HEK293 (cell line): ENCODE data around the gene REEP2.

Experiments
- SP2 ChIP-seq: fragments of 450-650 bp; formaldehyde crosslinking; IDR thresholded peaks from 2 replicates; pipeline ENCODE4 v1.5.1; 2016; ENCODE audit warnings: missing biosample characterization, missing genetic modification characterization
- ZBTB8A ChIP-seq: fragments of 450-650 bp; formaldehyde crosslinking; IDR thresholded peaks from 2 replicates; pipeline ENCODE4 v1.5.1; 2016; ENCODE audit warnings: missing biosample characterization, missing genetic modification characterization
- ZNF10 ChIP-seq: fragments of 450-650 bp; formaldehyde crosslinking; IDR thresholded peaks from 2 replicates; pipeline ENCODE4 v1.5.1; 2017; ENCODE audit warnings: missing biosample characterization, missing genetic modification characterization
- ZNF146 ChIP-seq: fragments of 450-650 bp; formaldehyde crosslinking; IDR thresholded peaks from 2 replicates; pipeline ENCODE4 v1.5.1; 2016; ENCODE audit warnings: missing biosample characterization, missing genetic modification characterization
- ZNF155 ChIP-seq: fragments of 450-650 bp; formaldehyde crosslinking; IDR thresholded peaks from 2 replicates; pipeline ENCODE4 v1.5.1; 2016; ENCODE audit warnings: missing biosample characterization, missing genetic modification characterization
- ZNF335 ChIP-seq: fragments of 450-650 bp; formaldehyde crosslinking; conservative IDR thresholded peaks from 2 replicates; pipeline ENCODE4 v1.5.1; 2016; ENCODE audit warnings: missing biosample characterization, missing genetic modification characterization
- ZNF423 ChIP-seq: fragments of 450-650 bp; formaldehyde crosslinking; IDR thresholded peaks from 2 replicates; pipeline ENCODE4 v1.5.1; 2016; ENCODE audit warnings: missing biosample characterization, missing genetic modification characterization
- ZNF571 ChIP-seq: fragments of 450-650 bp; formaldehyde crosslinking; IDR thresholded peaks from 2 replicates; pipeline ENCODE4 v1.5.0; 2017; ENCODE audit warnings: missing biosample characterization, missing genetic modification characterization
- ZNF596 ChIP-seq: fragments of 450-650 bp; IDR thresholded peaks from 2 replicates; pipeline ENCODE4 v1.5.0; 2018; ENCODE audit warnings: missing biosample characterization, mild to moderate bottlenecking, missing genetic modification characterization, moderate library complexity
- ZSCAN16 ChIP-seq: fragments of 450-650 bp; formaldehyde crosslinking; IDR thresholded peaks from 2 replicates; pipeline ENCODE4 v1.5.1; 2016; ENCODE audit warnings: missing biosample characterization, missing genetic modification characterization
- ZXDB ChIP-seq: fragments of 450-650 bp; formaldehyde crosslinking; IDR thresholded peaks from 2 replicates; pipeline ENCODE4 v1.5.1; 2016; ENCODE audit warnings: missing biosample characterization, missing genetic modification characterization
- TF ChIP-seq, protein P1 (sequence below): fragments of 450-650 bp; formaldehyde crosslinking; IDR thresholded peaks from 2 replicates; pipeline ENCODE4 v1.5.1; 2016; ENCODE audit warnings: missing biosample characterization, missing genetic modification characterization, borderline replicate concordance
- TF ChIP-seq, protein P2 (sequence below): fragments of 450-650 bp; formaldehyde crosslinking; IDR thresholded peaks from 2 replicates; pipeline ENCODE4 v1.5.1; 2016; ENCODE audit warnings: missing biosample characterization, missing genetic modification characterization
- TF ChIP-seq, protein P3 (sequence below): fragments of 450-650 bp; formaldehyde crosslinking; IDR thresholded peaks from 2 replicates; pipeline ENCODE4 v1.5.1; 2017; ENCODE audit warnings: missing biosample characterization, mild to moderate bottlenecking, missing genetic modification characterization, moderate library complexity
- TF ChIP-seq, protein P4 (sequence below): fragments of 450-650 bp; formaldehyde crosslinking; IDR thresholded peaks from 2 replicates; pipeline ENCODE4 v1.5.1; 2016; ENCODE audit warnings: missing biosample characterization, missing genetic modification characterization
- TF ChIP-seq, protein P5 (sequence below): fragments of 450-650 bp; formaldehyde crosslinking; conservative IDR thresholded peaks from 2 replicates; pipeline ENCODE4 v1.5.1; 2016; ENCODE audit warnings: low read depth, missing biosample characterization, missing genetic modification characterization
- TF ChIP-seq, protein P6 (sequence below): fragments of 450-650 bp; formaldehyde crosslinking; IDR thresholded peaks from 2 replicates; pipeline ENCODE4 v1.5.1; 2016; ENCODE audit warnings: missing biosample characterization, missing genetic modification characterization
- TF ChIP-seq, protein P7 (sequence below): fragments of 450-650 bp; formaldehyde crosslinking; optimal IDR thresholded peaks from 2 replicates; pipeline ENCODE3; 2016; ENCODE audit warnings: missing biosample characterization, mild to moderate bottlenecking, missing genetic modification characterization

The REEP2 gene

DNA sequence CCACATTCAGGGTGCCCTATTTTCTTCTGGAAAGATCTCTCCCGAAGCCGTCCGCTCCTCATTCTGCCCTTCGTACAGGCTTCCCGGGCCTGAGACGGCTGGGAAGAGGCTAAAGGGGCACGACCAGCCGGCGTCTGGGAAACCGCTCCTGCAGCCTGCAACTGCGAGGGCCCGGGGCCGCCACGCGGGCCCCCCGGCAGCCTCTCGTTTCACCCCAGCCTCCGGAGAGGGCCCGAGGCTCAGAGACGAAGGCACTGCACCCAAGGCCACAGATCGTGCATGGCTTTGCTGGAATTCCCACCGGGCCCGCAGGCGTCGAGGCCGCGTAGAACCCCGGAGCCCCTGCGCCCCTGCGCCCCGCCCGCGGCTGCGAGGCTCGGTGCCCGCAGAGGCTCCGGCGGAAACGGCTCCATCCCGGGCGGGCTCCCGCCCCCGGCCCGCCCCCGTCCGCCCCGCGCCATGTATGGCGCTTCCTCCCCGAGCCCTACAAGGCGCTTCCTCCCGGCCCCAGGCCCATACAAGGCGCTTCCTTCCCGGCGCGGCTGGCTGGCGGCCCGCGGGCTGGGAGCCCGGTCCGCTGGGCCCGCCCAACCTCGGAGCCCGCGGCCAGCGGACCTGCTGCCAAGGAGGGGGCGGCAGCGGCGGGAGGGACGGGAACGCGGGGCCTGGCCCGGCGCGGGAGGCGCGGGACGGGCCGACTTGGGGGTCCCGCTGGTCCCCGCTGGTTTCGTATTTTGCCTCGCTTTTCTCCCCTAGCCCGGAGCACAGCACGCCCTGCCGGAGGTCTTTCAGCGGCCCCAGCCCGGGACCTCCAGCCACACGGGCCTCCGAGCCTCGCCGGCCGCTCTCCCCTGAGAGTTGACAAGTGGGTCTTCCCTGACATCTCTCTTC lies 53.1 kb downstream of the REEP2 start (continued):
- TF ChIP-seq, protein P1, sequence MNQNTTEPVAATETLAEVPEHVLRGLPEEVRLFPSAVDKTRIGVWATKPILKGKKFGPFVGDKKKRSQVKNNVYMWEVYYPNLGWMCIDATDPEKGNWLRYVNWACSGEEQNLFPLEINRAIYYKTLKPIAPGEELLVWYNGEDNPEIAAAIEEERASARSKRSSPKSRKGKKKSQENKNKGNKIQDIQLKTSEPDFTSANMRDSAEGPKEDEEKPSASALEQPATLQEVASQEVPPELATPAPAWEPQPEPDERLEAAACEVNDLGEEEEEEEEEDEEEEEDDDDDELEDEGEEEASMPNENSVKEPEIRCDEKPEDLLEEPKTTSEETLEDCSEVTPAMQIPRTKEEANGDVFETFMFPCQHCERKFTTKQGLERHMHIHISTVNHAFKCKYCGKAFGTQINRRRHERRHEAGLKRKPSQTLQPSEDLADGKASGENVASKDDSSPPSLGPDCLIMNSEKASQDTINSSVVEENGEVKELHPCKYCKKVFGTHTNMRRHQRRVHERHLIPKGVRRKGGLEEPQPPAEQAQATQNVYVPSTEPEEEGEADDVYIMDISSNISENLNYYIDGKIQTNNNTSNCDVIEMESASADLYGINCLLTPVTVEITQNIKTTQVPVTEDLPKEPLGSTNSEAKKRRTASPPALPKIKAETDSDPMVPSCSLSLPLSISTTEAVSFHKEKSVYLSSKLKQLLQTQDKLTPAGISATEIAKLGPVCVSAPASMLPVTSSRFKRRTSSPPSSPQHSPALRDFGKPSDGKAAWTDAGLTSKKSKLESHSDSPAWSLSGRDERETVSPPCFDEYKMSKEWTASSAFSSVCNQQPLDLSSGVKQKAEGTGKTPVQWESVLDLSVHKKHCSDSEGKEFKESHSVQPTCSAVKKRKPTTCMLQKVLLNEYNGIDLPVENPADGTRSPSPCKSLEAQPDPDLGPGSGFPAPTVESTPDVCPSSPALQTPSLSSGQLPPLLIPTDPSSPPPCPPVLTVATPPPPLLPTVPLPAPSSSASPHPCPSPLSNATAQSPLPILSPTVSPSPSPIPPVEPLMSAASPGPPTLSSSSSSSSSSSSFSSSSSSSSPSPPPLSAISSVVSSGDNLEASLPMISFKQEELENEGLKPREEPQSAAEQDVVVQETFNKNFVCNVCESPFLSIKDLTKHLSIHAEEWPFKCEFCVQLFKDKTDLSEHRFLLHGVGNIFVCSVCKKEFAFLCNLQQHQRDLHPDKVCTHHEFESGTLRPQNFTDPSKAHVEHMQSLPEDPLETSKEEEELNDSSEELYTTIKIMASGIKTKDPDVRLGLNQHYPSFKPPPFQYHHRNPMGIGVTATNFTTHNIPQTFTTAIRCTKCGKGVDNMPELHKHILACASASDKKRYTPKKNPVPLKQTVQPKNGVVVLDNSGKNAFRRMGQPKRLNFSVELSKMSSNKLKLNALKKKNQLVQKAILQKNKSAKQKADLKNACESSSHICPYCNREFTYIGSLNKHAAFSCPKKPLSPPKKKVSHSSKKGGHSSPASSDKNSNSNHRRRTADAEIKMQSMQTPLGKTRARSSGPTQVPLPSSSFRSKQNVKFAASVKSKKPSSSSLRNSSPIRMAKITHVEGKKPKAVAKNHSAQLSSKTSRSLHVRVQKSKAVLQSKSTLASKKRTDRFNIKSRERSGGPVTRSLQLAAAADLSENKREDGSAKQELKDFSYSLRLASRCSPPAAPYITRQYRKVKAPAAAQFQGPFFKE, result no peak
- 0 out of 2 replicates have a peak, but pooled peaks have one; percentile 42 for TF ChIP-seq ZSCAN16
- peak; percentile 50 for TF ChIP-seq ZNF335 (tag by site-specific recombination)
- TF ChIP-seq, protein P2, sequence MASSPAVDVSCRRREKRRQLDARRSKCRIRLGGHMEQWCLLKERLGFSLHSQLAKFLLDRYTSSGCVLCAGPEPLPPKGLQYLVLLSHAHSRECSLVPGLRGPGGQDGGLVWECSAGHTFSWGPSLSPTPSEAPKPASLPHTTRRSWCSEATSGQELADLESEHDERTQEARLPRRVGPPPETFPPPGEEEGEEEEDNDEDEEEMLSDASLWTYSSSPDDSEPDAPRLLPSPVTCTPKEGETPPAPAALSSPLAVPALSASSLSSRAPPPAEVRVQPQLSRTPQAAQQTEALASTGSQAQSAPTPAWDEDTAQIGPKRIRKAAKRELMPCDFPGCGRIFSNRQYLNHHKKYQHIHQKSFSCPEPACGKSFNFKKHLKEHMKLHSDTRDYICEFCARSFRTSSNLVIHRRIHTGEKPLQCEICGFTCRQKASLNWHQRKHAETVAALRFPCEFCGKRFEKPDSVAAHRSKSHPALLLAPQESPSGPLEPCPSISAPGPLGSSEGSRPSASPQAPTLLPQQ, result peak; percentile 22
- TF ChIP-seq, protein P3, sequence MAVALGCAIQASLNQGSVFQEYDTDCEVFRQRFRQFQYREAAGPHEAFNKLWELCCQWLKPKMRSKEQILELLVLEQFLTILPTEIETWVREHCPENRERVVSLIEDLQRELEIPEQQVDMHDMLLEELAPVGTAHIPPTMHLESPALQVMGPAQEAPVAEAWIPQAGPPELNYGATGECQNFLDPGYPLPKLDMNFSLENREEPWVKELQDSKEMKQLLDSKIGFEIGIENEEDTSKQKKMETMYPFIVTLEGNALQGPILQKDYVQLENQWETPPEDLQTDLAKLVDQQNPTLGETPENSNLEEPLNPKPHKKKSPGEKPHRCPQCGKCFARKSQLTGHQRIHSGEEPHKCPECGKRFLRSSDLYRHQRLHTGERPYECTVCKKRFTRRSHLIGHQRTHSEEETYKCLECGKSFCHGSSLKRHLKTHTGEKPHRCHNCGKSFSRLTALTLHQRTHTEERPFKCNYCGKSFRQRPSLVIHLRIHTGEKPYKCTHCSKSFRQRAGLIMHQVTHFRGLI (tag by site-specific recombination), result peak; percentile 90
- peak; percentile 93 for TF ChIP-seq ZBTB8A (tag by site-specific recombination)
- 0 out of 2 replicates have a peak, but pooled peaks have one; percentile 6 for TF ChIP-seq ZNF423 (tag by site-specific recombination)
- TF ChIP-seq ZNF596, result peak; percentile 62
- TF ChIP-seq ZNF10, result peak; percentile 36; the same call in 1 of the 2 replicates
- TF ChIP-seq, protein P4, sequence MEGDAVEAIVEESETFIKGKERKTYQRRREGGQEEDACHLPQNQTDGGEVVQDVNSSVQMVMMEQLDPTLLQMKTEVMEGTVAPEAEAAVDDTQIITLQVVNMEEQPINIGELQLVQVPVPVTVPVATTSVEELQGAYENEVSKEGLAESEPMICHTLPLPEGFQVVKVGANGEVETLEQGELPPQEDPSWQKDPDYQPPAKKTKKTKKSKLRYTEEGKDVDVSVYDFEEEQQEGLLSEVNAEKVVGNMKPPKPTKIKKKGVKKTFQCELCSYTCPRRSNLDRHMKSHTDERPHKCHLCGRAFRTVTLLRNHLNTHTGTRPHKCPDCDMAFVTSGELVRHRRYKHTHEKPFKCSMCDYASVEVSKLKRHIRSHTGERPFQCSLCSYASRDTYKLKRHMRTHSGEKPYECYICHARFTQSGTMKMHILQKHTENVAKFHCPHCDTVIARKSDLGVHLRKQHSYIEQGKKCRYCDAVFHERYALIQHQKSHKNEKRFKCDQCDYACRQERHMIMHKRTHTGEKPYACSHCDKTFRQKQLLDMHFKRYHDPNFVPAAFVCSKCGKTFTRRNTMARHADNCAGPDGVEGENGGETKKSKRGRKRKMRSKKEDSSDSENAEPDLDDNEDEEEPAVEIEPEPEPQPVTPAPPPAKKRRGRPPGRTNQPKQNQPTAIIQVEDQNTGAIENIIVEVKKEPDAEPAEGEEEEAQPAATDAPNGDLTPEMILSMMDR (tag by site-specific recombination), result peak; percentile 20; the same call in 1 of the 2 replicates
- peak; percentile 100 for TF ChIP-seq ZXDB (tag by site-specific recombination)
- TF ChIP-seq ZNF571, result no peak
- TF ChIP-seq, protein P5, sequence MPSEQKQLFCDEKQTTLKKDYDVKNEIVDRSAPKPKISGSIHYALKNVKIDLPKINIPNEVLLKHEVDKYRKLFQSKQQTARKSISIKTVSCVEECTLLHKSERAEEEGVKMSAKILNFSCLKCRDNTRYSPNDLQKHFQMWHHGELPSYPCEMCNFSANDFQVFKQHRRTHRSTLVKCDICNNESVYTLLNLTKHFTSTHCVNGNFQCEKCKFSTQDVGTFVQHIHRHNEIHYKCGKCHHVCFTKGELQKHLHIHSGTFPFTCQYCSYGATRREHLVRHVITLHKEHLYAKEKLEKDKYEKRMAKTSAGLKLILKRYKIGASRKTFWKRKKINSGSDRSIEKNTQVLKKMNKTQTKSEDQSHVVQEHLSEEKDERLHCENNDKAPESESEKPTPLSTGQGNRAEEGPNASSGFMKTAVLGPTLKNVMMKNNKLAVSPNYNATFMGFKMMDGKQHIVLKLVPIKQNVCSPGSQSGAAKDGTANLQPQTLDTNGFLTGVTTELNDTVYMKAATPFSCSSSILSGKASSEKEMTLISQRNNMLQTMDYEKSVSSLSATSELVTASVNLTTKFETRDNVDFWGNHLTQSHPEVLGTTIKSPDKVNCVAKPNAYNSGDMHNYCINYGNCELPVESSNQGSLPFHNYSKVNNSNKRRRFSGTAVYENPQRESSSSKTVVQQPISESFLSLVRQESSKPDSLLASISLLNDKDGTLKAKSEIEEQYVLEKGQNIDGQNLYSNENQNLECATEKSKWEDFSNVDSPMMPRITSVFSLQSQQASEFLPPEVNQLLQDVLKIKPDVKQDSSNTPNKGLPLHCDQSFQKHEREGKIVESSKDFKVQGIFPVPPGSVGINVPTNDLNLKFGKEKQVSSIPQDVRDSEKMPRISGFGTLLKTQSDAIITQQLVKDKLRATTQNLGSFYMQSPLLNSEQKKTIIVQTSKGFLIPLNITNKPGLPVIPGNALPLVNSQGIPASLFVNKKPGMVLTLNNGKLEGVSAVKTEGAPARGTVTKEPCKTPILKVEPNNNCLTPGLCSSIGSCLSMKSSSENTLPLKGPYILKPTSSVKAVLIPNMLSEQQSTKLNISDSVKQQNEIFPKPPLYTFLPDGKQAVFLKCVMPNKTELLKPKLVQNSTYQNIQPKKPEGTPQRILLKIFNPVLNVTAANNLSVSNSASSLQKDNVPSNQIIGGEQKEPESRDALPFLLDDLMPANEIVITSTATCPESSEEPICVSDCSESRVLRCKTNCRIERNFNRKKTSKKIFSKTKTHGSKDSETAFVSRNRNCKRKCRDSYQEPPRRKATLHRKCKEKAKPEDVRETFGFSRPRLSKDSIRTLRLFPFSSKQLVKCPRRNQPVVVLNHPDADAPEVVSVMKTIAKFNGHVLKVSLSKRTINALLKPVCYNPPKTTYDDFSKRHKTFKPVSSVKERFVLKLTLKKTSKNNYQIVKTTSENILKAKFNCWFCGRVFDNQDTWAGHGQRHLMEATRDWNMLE, result no peak; the same call in 1 of the 2 replicates
- TF ChIP-seq ZNF155 (tag by site-specific recombination), result no peak
- TF ChIP-seq, protein P6, sequence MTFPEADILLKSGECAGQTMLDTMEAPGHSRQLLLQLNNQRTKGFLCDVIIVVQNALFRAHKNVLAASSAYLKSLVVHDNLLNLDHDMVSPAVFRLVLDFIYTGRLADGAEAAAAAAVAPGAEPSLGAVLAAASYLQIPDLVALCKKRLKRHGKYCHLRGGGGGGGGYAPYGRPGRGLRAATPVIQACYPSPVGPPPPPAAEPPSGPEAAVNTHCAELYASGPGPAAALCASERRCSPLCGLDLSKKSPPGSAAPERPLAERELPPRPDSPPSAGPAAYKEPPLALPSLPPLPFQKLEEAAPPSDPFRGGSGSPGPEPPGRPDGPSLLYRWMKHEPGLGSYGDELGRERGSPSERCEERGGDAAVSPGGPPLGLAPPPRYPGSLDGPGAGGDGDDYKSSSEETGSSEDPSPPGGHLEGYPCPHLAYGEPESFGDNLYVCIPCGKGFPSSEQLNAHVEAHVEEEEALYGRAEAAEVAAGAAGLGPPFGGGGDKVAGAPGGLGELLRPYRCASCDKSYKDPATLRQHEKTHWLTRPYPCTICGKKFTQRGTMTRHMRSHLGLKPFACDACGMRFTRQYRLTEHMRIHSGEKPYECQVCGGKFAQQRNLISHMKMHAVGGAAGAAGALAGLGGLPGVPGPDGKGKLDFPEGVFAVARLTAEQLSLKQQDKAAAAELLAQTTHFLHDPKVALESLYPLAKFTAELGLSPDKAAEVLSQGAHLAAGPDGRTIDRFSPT (tag by site-specific recombination), result peak; percentile 29; the same call in 1 of the 2 replicates
- TF ChIP-seq, protein P7, sequence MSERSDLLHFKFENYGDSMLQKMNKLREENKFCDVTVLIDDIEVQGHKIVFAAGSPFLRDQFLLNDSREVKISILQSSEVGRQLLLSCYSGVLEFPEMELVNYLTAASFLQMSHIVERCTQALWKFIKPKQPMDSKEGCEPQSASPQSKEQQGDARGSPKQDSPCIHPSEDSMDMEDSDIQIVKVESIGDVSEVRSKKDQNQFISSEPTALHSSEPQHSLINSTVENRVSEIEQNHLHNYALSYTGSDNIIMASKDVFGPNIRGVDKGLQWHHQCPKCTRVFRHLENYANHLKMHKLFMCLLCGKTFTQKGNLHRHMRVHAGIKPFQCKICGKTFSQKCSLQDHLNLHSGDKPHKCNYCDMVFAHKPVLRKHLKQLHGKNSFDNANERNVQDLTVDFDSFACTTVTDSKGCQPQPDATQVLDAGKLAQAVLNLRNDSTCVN (tag by site-specific recombination), result peak; percentile 67
- no peak for TF ChIP-seq ZNF146
- peak; percentile 62 for TF ChIP-seq SP2 (tag by site-specific recombination)
